ENCODE results near the gene MPPE1. TPM values are rescaled to one million over a fixed set of nuclear protein-coding genes. Genes with fewer than 3 reads are reported as not detected.

Gene MPPE1
- total and polyA plus RNA-seq, 2 of the 4 experiments (the other 2 are of a cell fraction): 13.8 to 19.9 TPM

DNA sequence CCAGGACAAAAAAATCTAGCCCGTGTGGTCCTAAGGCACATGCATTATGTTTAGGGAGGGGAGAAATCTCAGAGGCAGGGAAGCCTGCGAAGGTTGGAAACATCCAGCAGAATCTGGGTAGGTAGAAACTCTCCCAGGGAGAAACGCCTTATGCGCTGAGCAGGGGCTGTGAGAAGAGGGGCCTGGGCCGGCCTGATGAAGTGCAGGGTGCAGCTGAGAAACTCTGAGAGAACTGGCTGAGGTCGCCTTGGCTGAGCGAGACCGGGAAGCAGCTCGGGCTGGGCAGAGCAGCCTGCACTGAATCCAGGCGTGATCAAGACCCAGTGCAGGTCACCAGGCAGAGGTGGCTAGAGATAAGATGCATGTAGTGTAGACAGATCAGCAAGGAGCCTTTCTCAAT lies 41.8 kb downstream of the MPPE1 start:
- no peaks in the 10 kb centered on the region for H4K20me1 ChIP-seq (ENCODE audit: insufficient read depth, low read length)
- no peak overlapping the region for H2BK15ac ChIP-seq (ENCODE audit: low read depth, low read length)
- no peak overlapping the region for H3K9ac ChIP-seq (ENCODE audit: low read depth, low read length)
- H3K23ac ChIP-seq (ENCODE audit: low read depth, low read length): no peak overlapping the region
- no peak for TF ChIP-seq SMC3 (IDR thresholded peaks at IDR 0.05; ENCODE audit: low read depth, low read length)
- TF ChIP-seq RCOR1 (IDR thresholded peaks at IDR 0.05; ENCODE audit: insufficient replicate concordance, low read length): no peak
- no peak for TF ChIP-seq CEBPB (IDR thresholded peaks at IDR 0.05; ENCODE audit: low read depth, low read length)
- no peak for TF ChIP-seq RFX5 (IDR thresholded peaks at IDR 0.05; ENCODE audit: low read depth, low read length)
- TF ChIP-seq NFE2L2 (IDR thresholded peaks at IDR 0.05; ENCODE audit: low read depth, low read length): no peak
- TF ChIP-seq, protein P1, sequence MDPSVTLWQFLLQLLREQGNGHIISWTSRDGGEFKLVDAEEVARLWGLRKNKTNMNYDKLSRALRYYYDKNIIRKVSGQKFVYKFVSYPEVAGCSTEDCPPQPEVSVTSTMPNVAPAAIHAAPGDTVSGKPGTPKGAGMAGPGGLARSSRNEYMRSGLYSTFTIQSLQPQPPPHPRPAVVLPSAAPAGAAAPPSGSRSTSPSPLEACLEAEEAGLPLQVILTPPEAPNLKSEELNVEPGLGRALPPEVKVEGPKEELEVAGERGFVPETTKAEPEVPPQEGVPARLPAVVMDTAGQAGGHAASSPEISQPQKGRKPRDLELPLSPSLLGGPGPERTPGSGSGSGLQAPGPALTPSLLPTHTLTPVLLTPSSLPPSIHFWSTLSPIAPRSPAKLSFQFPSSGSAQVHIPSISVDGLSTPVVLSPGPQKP (IDR thresholded peaks at IDR 0.05; ENCODE audit: borderline replicate concordance, low read depth, low read length): no peak
- TF ChIP-seq MAZ (IDR thresholded peaks at IDR 0.05; ENCODE audit: borderline replicate concordance, low read depth, low read length): no peak
- TF ChIP-seq, protein P2, sequence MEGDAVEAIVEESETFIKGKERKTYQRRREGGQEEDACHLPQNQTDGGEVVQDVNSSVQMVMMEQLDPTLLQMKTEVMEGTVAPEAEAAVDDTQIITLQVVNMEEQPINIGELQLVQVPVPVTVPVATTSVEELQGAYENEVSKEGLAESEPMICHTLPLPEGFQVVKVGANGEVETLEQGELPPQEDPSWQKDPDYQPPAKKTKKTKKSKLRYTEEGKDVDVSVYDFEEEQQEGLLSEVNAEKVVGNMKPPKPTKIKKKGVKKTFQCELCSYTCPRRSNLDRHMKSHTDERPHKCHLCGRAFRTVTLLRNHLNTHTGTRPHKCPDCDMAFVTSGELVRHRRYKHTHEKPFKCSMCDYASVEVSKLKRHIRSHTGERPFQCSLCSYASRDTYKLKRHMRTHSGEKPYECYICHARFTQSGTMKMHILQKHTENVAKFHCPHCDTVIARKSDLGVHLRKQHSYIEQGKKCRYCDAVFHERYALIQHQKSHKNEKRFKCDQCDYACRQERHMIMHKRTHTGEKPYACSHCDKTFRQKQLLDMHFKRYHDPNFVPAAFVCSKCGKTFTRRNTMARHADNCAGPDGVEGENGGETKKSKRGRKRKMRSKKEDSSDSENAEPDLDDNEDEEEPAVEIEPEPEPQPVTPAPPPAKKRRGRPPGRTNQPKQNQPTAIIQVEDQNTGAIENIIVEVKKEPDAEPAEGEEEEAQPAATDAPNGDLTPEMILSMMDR (conservative IDR thresholded peaks at IDR 0.05; ENCODE audit: low read depth, low read length): no peak
- no peak for TF ChIP-seq RAD21 (IDR thresholded peaks at IDR 0.05; ENCODE audit: low read length)
- no peak for TF ChIP-seq BHLHE40 (IDR thresholded peaks at IDR 0.05; ENCODE audit: low read depth, low read length)
- TF ChIP-seq FOS (IDR thresholded peaks at IDR 0.05; ENCODE audit: low read depth, low read length): no peak
- TF ChIP-seq MAFK (IDR thresholded peaks at IDR 0.05; ENCODE audit: low read depth, low read length): no peak
- TF ChIP-seq, protein P3, sequence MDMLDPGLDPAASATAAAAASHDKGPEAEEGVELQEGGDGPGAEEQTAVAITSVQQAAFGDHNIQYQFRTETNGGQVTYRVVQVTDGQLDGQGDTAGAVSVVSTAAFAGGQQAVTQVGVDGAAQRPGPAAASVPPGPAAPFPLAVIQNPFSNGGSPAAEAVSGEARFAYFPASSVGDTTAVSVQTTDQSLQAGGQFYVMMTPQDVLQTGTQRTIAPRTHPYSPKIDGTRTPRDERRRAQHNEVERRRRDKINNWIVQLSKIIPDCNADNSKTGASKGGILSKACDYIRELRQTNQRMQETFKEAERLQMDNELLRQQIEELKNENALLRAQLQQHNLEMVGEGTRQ (IDR thresholded peaks at IDR 0.05; ENCODE audit: low read depth, low read length): no peak
- DNase-seq: no peak
- dilution Hi-C loops (cut with HindIII; ENCODE audit: low sequenced_read_pairs, unreplicated experiment): no loop called here
- in situ Hi-C loops (cut with MboI; ENCODE audit: low sequenced_read_pairs): no loop called here
- ChIA-PET POLR2A (ENCODE audit: unreplicated experiment) (no interaction called here), CTCF (no interaction called here)
- no peak overlapping the region for H2BK120ac ChIP-seq (ENCODE audit: low read depth, low read length)
- H3K9me1 ChIP-seq (ENCODE audit: insufficient read depth, low read length): no peaks in the 10 kb centered on the region; the same call in 1 of the 2 replicates
- H3K14ac ChIP-seq (replicated peaks; ENCODE audit: low read depth, low read length): no peak overlapping the region
- H3K9me3 ChIP-seq (ENCODE audit: control insufficient read depth, insufficient read depth, low read length): no peaks in the 10 kb centered on the region
- no peaks in the 10 kb centered on the region for H3K79me1 ChIP-seq (ENCODE audit: low read depth in 1 of 2, low read length in 2 of 2)
- H3K27ac ChIP-seq (ENCODE audit: insufficient read depth, low read length): no peak overlapping the region
- ATAC-seq (ENCODE audit: low read depth): no peak
- no peak overlapping the region for H3K4ac ChIP-seq (ENCODE audit: low read depth, low read length)
- no peak overlapping the region for H3K56ac ChIP-seq (ENCODE audit: extremely low read depth, insufficient read depth, low read length)
- H4K5ac ChIP-seq (ENCODE audit: low read depth, low read length): no peak overlapping the region
- no peak overlapping the region for H2AFZ ChIP-seq (replicated peaks; ENCODE audit: low read length, poor library complexity)
- 80% methylated on average over 3 of the region's 10 CpGs; no CpG with 5 or more reads in 1 of the 2 experiments for WGBS, 2 experiments (ENCODE audit: extremely low coverage in 2 of 2, insufficient read length in 1 of 2)
- no peak overlapping the region for H3K4me2 ChIP-seq (ENCODE audit: low read depth, low read length)
- no peak overlapping the region for H2BK5ac ChIP-seq (ENCODE audit: low read depth, low read length, poor library complexity, severe bottlenecking)
- no peak overlapping the region for H2BK20ac ChIP-seq (ENCODE audit: low read depth, low read length)
- intact Hi-C loops (cut with micrococcal nuclease): no loop called here
- no peak overlapping the region for H4K8ac ChIP-seq (ENCODE audit: low read depth in 2 of 2, low read length in 2 of 2)
- no peak overlapping the region for H3K18ac ChIP-seq (ENCODE audit: low read depth, low read length)
- H2AK9ac ChIP-seq (replicated peaks; ENCODE audit: low read depth, low read length, poor library complexity): no peak overlapping the region
- BruUV-seq (replicated peaks): no TSS peak
- no peaks in the 10 kb centered on the region for H3K27me3 ChIP-seq (ENCODE audit: control insufficient read depth, insufficient read depth, low read length)
- no peak overlapping the region for H4K91ac ChIP-seq (ENCODE audit: insufficient read depth, low read depth, low read length)
- H3K4me3 ChIP-seq (ENCODE audit: insufficient read depth, low read depth, low read length): no peak overlapping the region
- no peaks in the 10 kb centered on the region for H3K36me3 ChIP-seq (ENCODE audit: control insufficient read depth, insufficient read depth, low read length)
- H3K4me1 ChIP-seq (ENCODE audit: control insufficient read depth, insufficient read depth, low read length): peaks cover 2% of the 10 kb centered on the region; the same call in 1 of the 2 replicates
- no peak overlapping the region for H2AK5ac ChIP-seq (ENCODE audit: low read depth, low read length)

Measured in IMR-90 (cell line).